MCF 10A (cell line): ENCODE measurements around the gene RAB3GAP2. TPM values are rescaled to one million over a fixed set of nuclear protein-coding genes. Genes with fewer than 3 reads are reported as not detected.
"Not testable (repeated sequence)": the region's sequence is repeated elsewhere in the genome, so short reads cannot be mapped to it uniquely, and the experiment has no call there.

ENCODE experiments used
- BruUV-seq: library from RNA; stranded (reverse); fragments of 400-500 nt; replicated peaks from 2 replicates; lab custom pipeline; 2021; lab: Mats Ljungman, UMichigan
- CTCF ChIA-PET: fragments of 300-600 bp; sonication (Branson Sonifier 250); formaldehyde crosslinking; extraction: SDS; loops from one replicate; lab custom pipeline; 2021; ENCODE audit warnings: antibody characterized with exemption, inconsistent platforms; lab: Yijun Ruan, JAX
- POLR2A ChIA-PET: fragments of 300-600, 350-650 bp; sonication (Branson Sonifier 250); formaldehyde crosslinking; extraction: SDS; loops from one replicate; lab custom pipeline; 2020; ENCODE audit warnings: antibody characterized with exemption, inconsistent platforms; lab: Yijun Ruan, JAX
- DNase-seq: peaks from one replicate; pipeline ENCODE4 v3.0.0-alpha.2; 2018; ENCODE audit not compliant: unreplicated experiment
- H3K27ac Mint-ChIP-seq: one replicate; pipeline ENCODE4 v1.8.0; 2022; ENCODE audit warnings: mild to moderate bottlenecking, low read depth, mixed read lengths; ENCODE audit not compliant: unreplicated experiment
- H3K27me3 Mint-ChIP-seq: one replicate; pipeline ENCODE4 v1.8.0; 2022; ENCODE audit warnings: mixed read lengths; ENCODE audit not compliant: insufficient read depth, unreplicated experiment
- H3K36me3 Mint-ChIP-seq: one replicate; pipeline ENCODE4 v1.8.0; 2022; ENCODE audit warnings: mild to moderate bottlenecking, moderate library complexity, mixed read lengths; ENCODE audit not compliant: insufficient read depth, unreplicated experiment
- H3K4me1 Mint-ChIP-seq: one replicate; pipeline ENCODE4 v1.8.0; 2022; ENCODE audit warnings: mixed read lengths; ENCODE audit not compliant: insufficient read depth, unreplicated experiment
- H3K4me3 Mint-ChIP-seq: one replicate; pipeline ENCODE4 v1.8.0; 2022; ENCODE audit warnings: mild to moderate bottlenecking, moderate library complexity, mixed read lengths; ENCODE audit not compliant: unreplicated experiment
- H3K9me3 Mint-ChIP-seq: one replicate; pipeline ENCODE4 v1.8.0; 2022; ENCODE audit warnings: mixed read lengths; ENCODE audit not compliant: unreplicated experiment
- CTCF ChIP-seq: fragments of 200-600 bp; IDR thresholded peaks from one replicate; pipeline ENCODE4 v1.8.0; 2022; ENCODE audit warnings: antibody characterized with exemption, mild to moderate bottlenecking; ENCODE audit not compliant: unreplicated experiment
- intact Hi-C: fragments of 100-400 bp; cut with micrococcal nuclease; formaldehyde crosslinking; loops from 2 replicates; pipeline ENCODE4 v1.14.1; 2022
- total RNA-seq: library from RNA; stranded (reverse); gene quantifications from 2 replicates; pipeline ENCODE4 v1.2.3, GENCODE V29; 2022

The RAB3GAP2 gene
- total RNA-seq, 1 experiment from 2014 or later = 93.3 TPM

DNA sequence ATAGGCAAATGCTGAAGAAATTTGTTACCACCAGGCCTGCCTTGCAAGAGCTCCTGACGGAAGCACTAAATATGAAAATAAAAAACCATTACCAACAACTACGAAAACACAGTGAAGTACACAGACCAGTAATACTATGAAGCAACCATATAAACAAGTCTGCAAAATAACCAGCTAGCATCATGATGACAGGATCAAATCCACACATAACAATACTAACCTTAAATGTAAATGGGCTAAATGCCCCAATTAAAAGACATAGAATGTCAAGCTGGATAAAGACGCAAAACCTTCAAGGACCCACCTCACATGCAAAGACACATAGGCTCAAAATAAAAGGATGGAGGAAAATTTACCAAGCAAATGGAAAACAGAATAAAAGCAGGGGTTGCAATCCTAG is 16.1 kb downstream of the RAB3GAP2 start:
- H3K27me3 Mint-ChIP-seq, BruUV-seq, DNase-seq, H3K27ac Mint-ChIP-seq, intact Hi-C loops, H3K4me3 Mint-ChIP-seq, H3K4me1 Mint-ChIP-seq: not testable (repeated sequence)
- CTCF ChIA-PET = interaction anchor here (0.7 to 1.8 kb wide), 5 partner anchors 12 to 264 kb away, joined by 3 to 8 read pairs (median 4); no protein-coding TSS in a partner anchor
- Mint-ChIP-seq H3K36me3 (peaks cover 29% of the 10 kb centered on the region), H3K9me3 (peaks cover 20% of the 10 kb centered on the region)
- POLR2A ChIA-PET = interaction anchor here (4.7 kb wide), 1 partner anchor 15 kb away, joined by 32 read pairs; the partner anchor contains the start of gene RAB3GAP2

DNA sequence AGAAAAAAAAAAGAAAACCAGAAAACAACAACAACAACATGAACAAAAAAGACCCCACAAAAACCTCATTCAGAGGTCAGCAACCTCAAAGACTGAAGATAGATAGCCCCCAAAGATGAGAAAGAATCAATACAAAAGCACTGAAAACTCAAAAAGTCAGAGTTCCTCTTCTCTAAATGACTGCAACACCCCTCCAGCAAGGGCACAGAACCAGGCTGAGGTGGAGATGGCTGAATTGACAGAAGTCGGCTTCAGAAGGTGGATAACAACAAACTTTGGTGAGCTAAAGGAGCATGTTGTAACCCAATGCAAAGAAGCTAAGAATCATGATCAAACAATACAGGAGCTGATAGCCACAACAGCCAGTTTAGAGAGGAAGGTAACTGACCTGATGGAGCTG is 17.0 kb downstream of the RAB3GAP2 start:
- DNase-seq = no peak
- CTCF ChIA-PET = interaction anchor here (0.8 to 1.8 kb wide), 2 partner anchors 15 to 40 kb away, joined by 3 to 4 read pairs; no protein-coding TSS in a partner anchor
- Mint-ChIP-seq H3K4me1 (peaks cover 5% of the 10 kb centered on the region), H3K27ac (peak overlapping the region; percentile 1), H3K4me3 (no peak overlapping the region), H3K27me3 (no peaks in the 10 kb centered on the region), H3K9me3 (peaks cover 16% of the 10 kb centered on the region), H3K36me3 (peaks cover 38% of the 10 kb centered on the region)
- POLR2A ChIA-PET = interaction anchor here (4.7 kb wide), 1 partner anchor 16 kb away, joined by 32 read pairs; the partner anchor contains the start of gene RAB3GAP2
- no TSS peak for BruUV-seq
- no peak for TF ChIP-seq CTCF
- intact Hi-C loops = no loop called here

DNA sequence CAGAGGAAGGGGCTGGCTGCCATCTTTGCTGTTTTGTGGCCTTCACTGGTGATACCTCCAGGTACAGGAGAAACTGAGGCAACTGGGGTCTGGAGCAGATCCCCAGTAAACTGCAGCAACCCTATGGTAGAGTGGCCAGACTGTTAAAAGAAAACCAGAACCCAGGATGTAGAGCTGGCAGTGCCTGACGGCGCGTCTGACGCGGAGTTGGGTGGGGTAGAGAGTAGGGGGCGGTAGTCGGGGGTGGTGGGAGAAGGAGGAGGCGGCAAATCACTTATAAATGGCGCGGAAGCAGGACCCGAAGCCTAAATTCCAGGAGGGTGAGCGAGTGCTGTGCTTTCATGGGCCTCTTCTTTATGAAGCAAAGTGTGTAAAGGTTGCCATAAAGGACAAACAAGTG is 19.0 kb downstream of the RAB3GAP2 start:
- H3K27ac Mint-ChIP-seq, H3K4me1 Mint-ChIP-seq, BruUV-seq, DNase-seq, H3K27me3 Mint-ChIP-seq, intact Hi-C loops, H3K4me3 Mint-ChIP-seq: not testable (repeated sequence)
- ChIA-PET POLR2A (interaction anchor here (0.6 kb wide), 1 partner anchor 765 kb away, joined by 3 read pairs; no protein-coding TSS in a partner anchor), CTCF (interaction anchor here (0.6 to 1.8 kb wide), 3 partner anchors 13 to 42 kb away, joined by 3 to 7 read pairs (median 3); no protein-coding TSS in a partner anchor)
- Mint-ChIP-seq H3K36me3 (peaks cover 57% of the 10 kb centered on the region), H3K9me3 (peaks cover 23% of the 10 kb centered on the region)

DNA sequence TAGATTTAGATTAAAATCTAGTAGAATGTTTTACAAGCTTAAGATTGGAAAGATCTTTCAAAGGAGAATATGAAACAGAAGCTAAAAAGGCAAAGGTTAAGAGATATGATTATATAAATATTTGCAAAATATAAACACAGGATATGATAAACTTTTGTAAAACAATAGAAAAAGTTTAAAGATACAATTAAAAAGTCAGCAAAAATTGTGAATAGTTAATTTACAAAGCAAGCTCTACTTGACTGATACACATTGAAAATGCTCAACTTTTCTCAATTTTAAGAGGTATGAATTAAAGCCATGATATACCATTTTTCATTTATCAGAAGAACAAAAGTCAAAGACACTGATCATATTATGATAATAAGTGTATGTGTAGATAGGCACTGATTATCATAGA is 21.0 kb downstream of the RAB3GAP2 start:
- peaks cover 66% of the 10 kb centered on the region for H3K36me3 Mint-ChIP-seq
- H3K27me3 Mint-ChIP-seq = no peaks in the 10 kb centered on the region
- no peak for TF ChIP-seq CTCF
- H3K27ac Mint-ChIP-seq = no peak overlapping the region
- intact Hi-C loops = no loop called here
- H3K9me3 Mint-ChIP-seq = peaks cover 26% of the 10 kb centered on the region
- no peak for DNase-seq
- H3K4me3 Mint-ChIP-seq = no peak overlapping the region
- no TSS peak for BruUV-seq
- CTCF ChIA-PET = interaction anchor here (0.7 to 1.8 kb wide), 5 partner anchors 19 to 525 kb away, joined by 3 to 10 read pairs (median 4); no protein-coding TSS in a partner anchor
- H3K4me1 Mint-ChIP-seq = no peaks in the 10 kb centered on the region
- POLR2A ChIA-PET = interaction anchor here (1.0 kb wide), 1 partner anchor 21 kb away, joined by 3 read pairs; no protein-coding TSS in a partner anchor

GRCh38 chr1:220250681-220251080 is 21.6 kb downstream of the RAB3GAP2 start:
- no peak overlapping the region for H3K4me3 Mint-ChIP-seq
- H3K36me3 Mint-ChIP-seq = peaks cover 66% of the 10 kb centered on the region
- CTCF ChIA-PET = interaction anchor here (1.2 kb wide), 1 partner anchor 19 kb away, joined by 4 read pairs; no protein-coding TSS in a partner anchor
- no peak for DNase-seq
- intact Hi-C loops = no loop called here
- H3K9me3 Mint-ChIP-seq = peaks cover 26% of the 10 kb centered on the region
- no peaks in the 10 kb centered on the region for H3K4me1 Mint-ChIP-seq
- TF ChIP-seq CTCF = no peak
- POLR2A ChIA-PET = interaction anchor here (1.0 kb wide), 1 partner anchor 21 kb away, joined by 3 read pairs; no protein-coding TSS in a partner anchor
- H3K27ac Mint-ChIP-seq = no peak overlapping the region
- no TSS peak for BruUV-seq
- H3K27me3 Mint-ChIP-seq = no peaks in the 10 kb centered on the region
